Dendritic cell treated with granulocyte-macrophage colony-stimulating factor and Interleukin-4, amounts not matched to agents 40 ng/mL and 50 ng/mL, for 4 days (primary cell): ENCODE data around the gene RGS7.
"Not testable (repeated sequence)": the region's sequence is repeated elsewhere in the genome, so short reads cannot be mapped to it uniquely, and the experiment has no call there.

Source experiments
- H3K27ac Mint-ChIP-seq: one replicate; pipeline ENCODE4 v1.8.0; 2022; ENCODE audit warnings: mild to moderate bottlenecking, mixed read lengths
- H3K27me3 Mint-ChIP-seq: one replicate; pipeline ENCODE4 v1.8.0; 2022; ENCODE audit warnings: mild to moderate bottlenecking, mixed read lengths
- H3K36me3 Mint-ChIP-seq: one replicate; pipeline ENCODE4 v1.8.0; 2022; ENCODE audit warnings: low read depth, mixed read lengths
- H3K4me1 Mint-ChIP-seq: one replicate; pipeline ENCODE4 v1.8.0; 2022; ENCODE audit warnings: low read depth, mixed read lengths
- H3K4me3 Mint-ChIP-seq: one replicate; pipeline ENCODE4 v1.8.0; 2022; ENCODE audit warnings: mild to moderate bottlenecking, moderate library complexity, mixed read lengths
- H3K9me3 Mint-ChIP-seq: one replicate; pipeline ENCODE4 v1.8.0; 2022; ENCODE audit warnings: mixed read lengths
- intact Hi-C: fragments of 100-400 bp; cut with micrococcal nuclease; formaldehyde crosslinking; loops from one replicate; pipeline ENCODE4 v1.15.0; 2022

Gene RGS7

DNA sequence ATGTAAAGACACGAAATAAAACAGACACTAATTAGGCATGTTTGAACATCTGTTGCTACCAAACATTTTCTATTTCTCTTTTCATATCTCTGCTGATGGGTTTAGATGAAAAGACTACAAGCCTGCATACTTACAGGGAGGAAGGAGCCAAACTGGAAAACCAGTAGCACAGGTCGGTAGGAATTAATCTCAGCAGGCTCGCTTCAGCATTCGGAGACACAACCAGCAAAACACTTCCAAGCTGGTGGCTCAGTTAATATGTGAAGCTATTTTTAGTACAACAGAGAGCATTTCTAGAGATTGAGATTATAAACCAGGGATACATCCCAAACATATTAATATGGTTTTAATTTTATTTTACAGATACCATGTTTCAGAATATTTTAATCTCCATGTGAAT is 444.2 kb downstream of the RGS7 start:
- Mint-ChIP-seq H3K36me3 (no peaks in the 10 kb centered on the region), H3K27me3 (no peaks in the 10 kb centered on the region), H3K27ac (no peak overlapping the region), H3K4me3 (no peak overlapping the region), H3K4me1 (no peaks in the 10 kb centered on the region), H3K9me3 (peaks cover 3% of the 10 kb centered on the region)
- intact Hi-C loops: no loop called here

DNA sequence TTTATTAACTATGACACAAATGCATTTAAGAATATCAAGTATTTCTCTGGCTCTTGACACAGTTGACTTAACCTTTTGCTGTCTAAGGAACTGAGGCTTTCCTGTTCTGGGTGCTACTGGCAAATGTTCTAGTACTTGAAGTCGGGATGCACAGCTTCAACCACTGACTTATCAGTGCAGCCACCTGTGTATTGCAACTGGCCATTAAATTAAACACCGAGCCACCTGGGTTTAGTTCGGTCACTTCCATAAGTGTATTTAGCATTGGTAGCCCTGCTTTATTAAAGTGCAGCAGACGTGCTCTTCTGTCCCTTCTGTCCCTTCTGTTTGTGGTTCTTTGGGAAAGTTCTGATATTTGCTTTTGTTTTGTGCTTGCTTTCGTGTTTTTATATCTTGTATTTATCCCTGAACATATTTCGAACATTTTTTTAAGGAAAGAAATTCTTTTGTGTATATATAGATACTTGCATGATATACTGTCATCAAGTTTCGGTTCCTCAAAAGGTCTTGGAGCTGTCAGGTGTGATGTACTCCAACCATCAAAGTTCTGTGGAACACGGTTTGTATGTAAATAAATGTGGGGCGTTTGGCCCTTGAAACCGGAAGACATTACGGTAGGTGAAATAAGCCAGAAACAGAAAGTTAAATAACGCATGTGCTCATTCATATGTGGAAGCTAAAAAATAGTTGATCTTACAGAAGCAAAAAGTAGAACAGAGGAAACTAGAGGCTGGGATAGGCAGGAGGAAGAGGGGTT is 447.1 kb downstream of the RGS7 start:
- H3K27me3 Mint-ChIP-seq: no peaks in the 10 kb centered on the region

GRCh38 chr1:240906477-240906876 is 450.5 kb downstream of the RGS7 start:
- Mint-ChIP-seq H3K9me3 (peaks cover 5% of the 10 kb centered on the region), H3K27me3 (no peaks in the 10 kb centered on the region), H3K4me3 (no peak overlapping the region), H3K27ac (no peak overlapping the region), H3K4me1 (no peaks in the 10 kb centered on the region), H3K36me3 (no peaks in the 10 kb centered on the region)
- intact Hi-C loops: no loop called here

More for the DNA sequence above, 447.1 kb downstream of the RGS7 start:
- Mint-ChIP-seq H3K27ac (no peak overlapping the region), H3K4me3 (no peak overlapping the region), H3K36me3 (no peaks in the 10 kb centered on the region), H3K4me1 (no peaks in the 10 kb centered on the region), H3K9me3 (no peaks in the 10 kb centered on the region)
- intact Hi-C loops: no loop called here

GRCh38 chr1:240905225-240905765 is 451.7 kb downstream of the RGS7 start:
- no peaks in the 10 kb centered on the region for H3K27me3 Mint-ChIP-seq
- H3K36me3 Mint-ChIP-seq: no peaks in the 10 kb centered on the region
- H3K4me1 Mint-ChIP-seq: no peaks in the 10 kb centered on the region
- no peak overlapping the region for H3K27ac Mint-ChIP-seq
- no peak overlapping the region for H3K4me3 Mint-ChIP-seq
- intact Hi-C loops: no loop called here
- peaks cover 6% of the 10 kb centered on the region for H3K9me3 Mint-ChIP-seq

DNA sequence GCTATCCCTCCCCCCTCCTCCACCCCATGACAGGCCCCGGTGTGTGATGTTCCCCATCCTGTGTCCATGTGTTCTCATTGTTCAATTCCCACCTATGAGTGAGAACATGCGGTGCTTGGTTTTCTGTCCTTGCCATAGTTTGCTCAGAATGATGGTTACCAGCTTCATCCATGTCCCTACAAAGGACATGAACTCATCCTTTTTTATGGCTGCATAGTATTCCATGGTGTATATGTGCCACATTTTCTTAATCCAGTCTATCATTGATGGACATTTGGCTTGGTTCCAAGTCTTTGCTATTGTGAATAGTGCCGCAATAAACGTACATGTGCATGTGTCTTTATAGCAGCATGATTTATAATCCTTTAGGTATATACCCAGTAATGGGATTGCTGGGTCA is 461.6 kb downstream of the RGS7 start:
- H3K27me3 Mint-ChIP-seq, H3K36me3 Mint-ChIP-seq, H3K27ac Mint-ChIP-seq, intact Hi-C loops, H3K4me3 Mint-ChIP-seq, H3K4me1 Mint-ChIP-seq: not testable (repeated sequence)
- H3K9me3 Mint-ChIP-seq: peaks cover 26% of the 10 kb centered on the region

DNA sequence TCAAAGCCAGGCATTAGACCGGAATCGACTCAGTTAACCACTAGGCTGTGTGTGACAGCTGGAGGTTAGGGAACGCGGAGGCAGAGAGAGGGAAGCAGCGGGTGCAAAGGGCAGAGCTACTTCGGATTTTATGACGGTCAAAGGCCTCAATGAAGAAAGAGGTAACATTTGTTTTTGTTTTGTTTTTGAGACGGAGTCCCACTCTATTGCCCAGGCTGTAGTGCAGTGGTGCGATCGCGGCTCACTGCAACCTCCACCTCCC is 468.3 kb downstream of the RGS7 start:
- no peak overlapping the region for H3K27ac Mint-ChIP-seq
- H3K9me3 Mint-ChIP-seq: peaks cover under 1% of the 10 kb centered on the region
- H3K27me3 Mint-ChIP-seq: no peaks in the 10 kb centered on the region
- no peaks in the 10 kb centered on the region for H3K36me3 Mint-ChIP-seq
- no peak overlapping the region for H3K4me3 Mint-ChIP-seq
- intact Hi-C loops: no loop called here
- no peaks in the 10 kb centered on the region for H3K4me1 Mint-ChIP-seq

- H3K4me1 Mint-ChIP-seq: no peaks in the 10 kb centered on the region
- intact Hi-C loops: no loop called here
- no peaks in the 10 kb centered on the region for H3K27me3 Mint-ChIP-seq
- no peak overlapping the region for H3K27ac Mint-ChIP-seq
- H3K4me3 Mint-ChIP-seq: no peak overlapping the region
- H3K9me3 Mint-ChIP-seq: peaks cover 5% of the 10 kb centered on the region
- no peaks in the 10 kb centered on the region for H3K36me3 Mint-ChIP-seq
Observed at GRCh38 chr1:240888039-240888786, 468.8 kb downstream of the RGS7 start.

DNA sequence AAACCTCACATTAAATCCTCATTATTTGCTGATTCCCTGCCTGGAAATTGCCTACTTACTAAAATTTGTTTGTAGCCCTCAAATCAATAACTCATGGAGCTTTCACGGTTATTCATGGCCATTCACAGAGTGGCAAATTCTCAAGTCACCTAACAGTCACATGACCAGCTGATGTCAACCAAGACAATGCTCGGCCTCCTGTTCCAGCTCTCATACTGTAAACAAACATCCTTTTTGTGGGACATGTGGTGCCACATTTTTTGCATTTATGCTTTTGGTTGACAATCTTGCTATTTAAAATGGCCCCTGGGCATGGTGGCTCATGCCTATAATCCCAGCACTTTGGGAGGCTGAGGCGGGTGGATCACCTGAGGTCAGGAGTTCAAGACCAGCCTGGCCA is 473.5 kb downstream of the RGS7 start:
- Mint-ChIP-seq H3K4me3 (no peak overlapping the region), H3K36me3 (no peaks in the 10 kb centered on the region), H3K9me3 (peaks cover 14% of the 10 kb centered on the region), H3K27ac (no peak overlapping the region), H3K27me3 (no peaks in the 10 kb centered on the region), H3K4me1 (no peaks in the 10 kb centered on the region)
- intact Hi-C loops: no loop called here

DNA sequence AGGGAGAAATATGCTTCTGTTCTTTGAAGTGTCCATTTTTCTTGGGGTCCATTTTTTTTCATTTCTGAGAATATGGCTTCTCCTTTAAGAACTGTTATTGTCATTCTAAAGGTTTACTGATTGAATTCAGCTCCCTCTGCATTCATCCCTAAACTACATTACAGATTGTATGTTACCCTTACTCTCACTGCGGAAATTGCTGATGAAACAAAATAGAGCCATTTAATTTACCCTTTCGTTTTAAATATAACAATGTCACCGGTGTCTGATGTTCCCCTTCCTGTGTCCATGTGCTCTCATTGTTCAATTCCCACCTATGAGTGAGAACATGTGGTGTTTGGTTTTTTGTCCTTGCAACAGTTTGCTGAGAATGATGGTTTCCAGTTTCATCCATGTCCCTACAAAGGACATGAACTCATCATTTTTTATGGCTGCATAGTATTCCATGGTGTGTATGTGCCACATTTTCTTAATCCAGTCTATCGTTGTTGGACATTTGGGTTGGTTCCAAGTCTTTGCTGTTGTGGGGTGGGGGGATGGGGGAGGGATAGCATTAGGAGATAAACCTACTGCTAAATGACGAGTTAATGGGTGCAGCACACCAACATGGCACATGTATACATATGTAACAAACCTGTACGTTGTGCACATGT is 474.2 kb downstream of the RGS7 start:
- H3K36me3 Mint-ChIP-seq, intact Hi-C loops, H3K27me3 Mint-ChIP-seq, H3K27ac Mint-ChIP-seq, H3K4me1 Mint-ChIP-seq, H3K4me3 Mint-ChIP-seq: not testable (repeated sequence)
- H3K9me3 Mint-ChIP-seq: peaks cover 14% of the 10 kb centered on the region

DNA sequence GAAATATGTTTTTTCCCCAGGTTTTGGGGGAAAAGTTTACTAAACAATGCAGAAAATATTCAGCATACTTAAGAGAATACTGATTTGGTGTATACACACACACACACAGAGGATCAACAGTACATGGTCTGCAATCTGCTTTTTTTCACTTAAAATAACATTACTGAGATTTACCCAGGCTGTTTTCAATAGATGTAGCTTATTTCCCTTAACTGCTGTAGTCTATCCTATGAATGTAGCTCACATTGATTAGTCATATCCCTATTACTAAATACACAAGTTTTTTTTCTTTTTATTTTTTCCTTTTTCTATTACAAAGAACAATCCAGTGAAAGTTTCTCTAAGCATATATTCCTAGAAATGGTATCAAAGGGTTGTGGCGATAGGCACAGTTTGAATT is 478.4 kb downstream of the RGS7 start:
- Mint-ChIP-seq H3K4me3 (no peak overlapping the region), H3K4me1 (no peaks in the 10 kb centered on the region), H3K36me3 (no peaks in the 10 kb centered on the region), H3K27ac (no peak overlapping the region), H3K27me3 (no peaks in the 10 kb centered on the region), H3K9me3 (peaks cover 21% of the 10 kb centered on the region)
- intact Hi-C loops: no loop called here

GRCh38 chr1:240877605-240878004 is 479.4 kb downstream of the RGS7 start:
- H3K36me3 Mint-ChIP-seq: no peaks in the 10 kb centered on the region
- no peaks in the 10 kb centered on the region for H3K27me3 Mint-ChIP-seq
- H3K27ac Mint-ChIP-seq: no peak overlapping the region
- H3K4me1 Mint-ChIP-seq: no peaks in the 10 kb centered on the region
- peaks cover 14% of the 10 kb centered on the region for H3K9me3 Mint-ChIP-seq
- H3K4me3 Mint-ChIP-seq: no peak overlapping the region
- intact Hi-C loops: no loop called here

- H3K9me3 Mint-ChIP-seq: peaks cover 14% of the 10 kb centered on the region
- intact Hi-C loops: no loop called here
- H3K4me1 Mint-ChIP-seq: no peaks in the 10 kb centered on the region
- H3K27ac Mint-ChIP-seq: no peak overlapping the region
- no peaks in the 10 kb centered on the region for H3K27me3 Mint-ChIP-seq
- H3K36me3 Mint-ChIP-seq: no peaks in the 10 kb centered on the region
- H3K4me3 Mint-ChIP-seq: no peak overlapping the region
Observed at GRCh38 chr1:240876071-240876470, 480.9 kb downstream of the RGS7 start.

DNA sequence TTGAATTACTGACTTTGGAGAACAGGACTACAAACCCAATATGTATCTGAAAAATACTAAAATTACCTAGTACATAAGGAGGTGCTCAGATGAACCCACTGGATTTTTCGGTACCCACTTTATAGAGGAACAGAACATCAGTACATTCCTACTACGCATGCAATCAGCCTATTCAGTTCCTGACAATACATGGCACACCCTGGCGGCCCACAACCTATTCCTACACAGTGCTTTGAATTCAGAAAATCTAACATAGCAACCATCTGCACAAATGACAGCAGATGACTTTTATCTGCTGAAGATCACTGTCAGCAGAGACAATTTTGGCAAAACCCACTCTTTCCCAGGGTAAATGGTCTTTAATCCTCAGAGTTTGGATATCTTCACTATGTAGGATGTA is 487.9 kb downstream of the RGS7 start:
- H3K4me3 Mint-ChIP-seq: no peak overlapping the region
- no peaks in the 10 kb centered on the region for H3K27me3 Mint-ChIP-seq
- H3K36me3 Mint-ChIP-seq: no peaks in the 10 kb centered on the region
- no peaks in the 10 kb centered on the region for H3K4me1 Mint-ChIP-seq
- no peaks in the 10 kb centered on the region for H3K9me3 Mint-ChIP-seq
- intact Hi-C loops: no loop called here
- H3K27ac Mint-ChIP-seq: no peak overlapping the region

GRCh38 chr1:240866724-240867123 is 490.3 kb downstream of the RGS7 start:
- Mint-ChIP-seq H3K9me3 (no peaks in the 10 kb centered on the region), H3K4me1 (no peaks in the 10 kb centered on the region), H3K4me3 (no peak overlapping the region), H3K36me3 (no peaks in the 10 kb centered on the region), H3K27ac (no peak overlapping the region), H3K27me3 (no peaks in the 10 kb centered on the region)
- intact Hi-C loops: no loop called here
